SK-N-SH treated with all-trans-retinoic acid at 6 μM for 48 hours (cell line): ENCODE measurements around the gene RASEF.
A peak's percentile ranks its signal among the peaks of the same experiment; 100 is the strongest.

Source experiments
- ATAC-seq: fragments of 200-7000 bp; cut with Tn5 transposase; 3 replicates; pipeline ENCODE4 v1.9.1; 2020; ENCODE audit warnings: mild to moderate bottlenecking, moderate library complexity
- ARNTL ChIP-seq: fragments of 450-650 bp; formaldehyde crosslinking; IDR thresholded peaks from 2 replicates; pipeline ENCODE4 v1.5.0; 2020; ENCODE audit warnings: low read depth, mild to moderate bottlenecking, moderate library complexity, borderline replicate concordance
- BACH2 ChIP-seq: fragments of 250-450 bp; sonication (Bioruptor Pico); IDR thresholded peaks from 2 replicates; pipeline ENCODE4 v1.9.0; 2021; ENCODE audit warnings: mild to moderate bottlenecking, borderline replicate concordance
- CSDC2 ChIP-seq: fragments of 250-450 bp; sonication (Bioruptor Pico); IDR thresholded peaks from 2 replicates; pipeline ENCODE4 v1.5.0; 2020; ENCODE audit warnings: mild to moderate bottlenecking, moderate library complexity
- ESRRG ChIP-seq: fragments of 250-450 bp; sonication (Bioruptor Pico); IDR thresholded peaks from 2 replicates; pipeline ENCODE4 v1.6.1; 2021; ENCODE audit warnings: mild to moderate bottlenecking
- GLIS3 ChIP-seq: fragments of 250-450 bp; sonication (Bioruptor Pico); IDR thresholded peaks from 2 replicates; pipeline ENCODE4 v1.5.0; 2020; ENCODE audit warnings: mild to moderate bottlenecking, moderate library complexity
- ISL1 ChIP-seq: fragments of 250-450 bp; sonication (Bioruptor Pico); IDR thresholded peaks from 2 replicates; pipeline ENCODE4 v2.1.2; 2022; ENCODE audit warnings: mild to moderate bottlenecking, moderate library complexity
- OSR1 ChIP-seq: fragments of 250-450 bp; sonication (Bioruptor Pico); IDR thresholded peaks from 2 replicates; pipeline ENCODE4 v1.8.0; 2022; ENCODE audit warnings: moderate library complexity, mild to moderate bottlenecking, inconsistent platforms
- PPARA ChIP-seq: fragments of 250-450 bp; sonication (Bioruptor Pico); IDR thresholded peaks from 2 replicates; pipeline ENCODE4 v1.5.0; 2020; ENCODE audit warnings: mild to moderate bottlenecking, borderline replicate concordance
- RARB ChIP-seq: fragments of 250-450 bp; sonication (Bioruptor Pico); IDR thresholded peaks from 2 replicates; pipeline ENCODE4 v1.8.0; 2021; ENCODE audit warnings: mild to moderate bottlenecking, moderate library complexity
- SNAI2 ChIP-seq: fragments of 250-450 bp; sonication (Bioruptor Pico); IDR thresholded peaks from 2 replicates; pipeline ENCODE4 v1.5.0; 2020; ENCODE audit warnings: mild to moderate bottlenecking, moderate library complexity
- TCF4 ChIP-seq: fragments of 250-450 bp; sonication (Bioruptor Pico); IDR thresholded peaks from 2 replicates; pipeline ENCODE4 v1.8.0; 2021; ENCODE audit warnings: mild to moderate bottlenecking, moderate library complexity, borderline replicate concordance
- TOX ChIP-seq: fragments of 250-450 bp; sonication (Bioruptor Pico); IDR thresholded peaks from 2 replicates; pipeline ENCODE4 v1.8.0; 2021; ENCODE audit warnings: mild to moderate bottlenecking, moderate library complexity, borderline replicate concordance
- ZC3H10 ChIP-seq: fragments of 250-450 bp; sonication (Bioruptor Pico); IDR thresholded peaks from 2 replicates; pipeline ENCODE4 v1.5.1; 2021; ENCODE audit warnings: mild to moderate bottlenecking, moderate library complexity
- ZFP3 ChIP-seq: fragments of 250-450 bp; sonication (Bioruptor Pico); IDR thresholded peaks from 2 replicates; pipeline ENCODE4 v1.5.0; 2020; ENCODE audit warnings: mild to moderate bottlenecking, moderate library complexity
- ZFP30 ChIP-seq: fragments of 450-650 bp; formaldehyde crosslinking; IDR thresholded peaks from 2 replicates; pipeline ENCODE4 v1.5.0; 2022; ENCODE audit warnings: mild to moderate bottlenecking, moderate library complexity
- ZNF565 ChIP-seq: fragments of 450-650 bp; formaldehyde crosslinking; conservative IDR thresholded peaks from 2 replicates; pipeline ENCODE4 v1.5.0; 2020; ENCODE audit warnings: low read depth, mild to moderate bottlenecking, moderate library complexity
- ZNF70 ChIP-seq: fragments of 450-650 bp; formaldehyde crosslinking; IDR thresholded peaks from 2 replicates; pipeline ENCODE4 v1.5.0; 2020; ENCODE audit warnings: mild to moderate bottlenecking, moderate library complexity
- ZNF8 ChIP-seq: fragments of 450-650 bp; formaldehyde crosslinking; IDR thresholded peaks from 2 replicates; pipeline ENCODE4 v1.5.0; 2020; ENCODE audit warnings: mild to moderate bottlenecking, moderate library complexity
- TF ChIP-seq, protein P1 (sequence below): fragments of 250-450 bp; sonication (Bioruptor Pico); IDR thresholded peaks from 2 replicates; pipeline ENCODE4 v1.5.0; 2020; ENCODE audit warnings: mild to moderate bottlenecking, moderate library complexity
- TF ChIP-seq, protein P2 (sequence below): fragments of 250-450 bp; sonication (Bioruptor Pico); IDR thresholded peaks from 2 replicates; pipeline ENCODE4 v1.8.0; 2021; ENCODE audit warnings: low read depth, mild to moderate bottlenecking, moderate library complexity, borderline replicate concordance
- TF ChIP-seq, protein P3 (sequence below): fragments of 250-450 bp; sonication (Bioruptor Pico); IDR thresholded peaks from 2 replicates; pipeline ENCODE4 v1.5.1; 2020; ENCODE audit warnings: low read depth, mild to moderate bottlenecking, moderate library complexity
- TF ChIP-seq, protein P4 (sequence below): fragments of 250-450 bp; sonication (Bioruptor Pico); IDR thresholded peaks from 2 replicates; pipeline ENCODE4 v1.5.1; 2021; ENCODE audit warnings: mild to moderate bottlenecking, moderate library complexity

The RASEF gene

DNA sequence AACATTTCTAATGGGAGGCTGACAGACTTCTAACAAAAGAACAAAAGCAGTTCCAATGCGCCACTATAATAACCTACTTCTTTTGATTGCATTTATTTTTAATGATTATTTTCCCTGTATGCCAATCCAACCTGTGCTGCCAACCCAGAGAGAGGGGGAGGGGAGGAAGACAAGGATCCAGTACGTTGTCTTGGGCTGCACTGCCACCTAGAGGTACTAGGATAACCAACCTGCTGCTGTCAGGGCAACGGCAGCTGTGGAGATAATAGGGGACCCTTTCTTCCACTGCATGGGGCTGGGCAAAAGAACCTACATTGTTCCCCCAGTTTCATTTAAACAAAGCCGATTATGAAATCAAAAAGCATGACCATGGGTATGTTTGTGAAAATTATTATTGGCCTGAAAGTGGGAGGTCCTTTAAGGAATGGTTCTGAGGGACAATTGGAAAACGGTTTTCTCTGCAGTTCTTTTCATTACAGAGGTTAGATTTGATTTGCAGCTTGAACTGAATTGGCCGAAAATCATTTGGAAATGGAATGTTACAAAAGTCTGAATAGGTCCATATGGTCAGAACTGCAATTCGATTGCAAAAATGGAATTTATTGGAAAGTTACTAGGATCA lies 101.3 kb downstream of the RASEF start:
- ATAC-seq: peak; percentile 97
- TF ChIP-seq SNAI2 (no peak), ZNF70 (CRISPR knock-in tag) (no peak), PPARA (no peak), ZFP3 (CRISPR knock-in tag) (no peak), ZC3H10 (CRISPR knock-in tag) (no peak), ARNTL (CRISPR knock-in tag) (no peak), ZFP30 (CRISPR knock-in tag) (no peak), GLIS3 (CRISPR knock-in tag) (no peak), RARB (CRISPR knock-in tag) (no peak), TCF4 (CRISPR knock-in tag) (no peak), OSR1 (CRISPR knock-in tag) (no peak), ESRRG (CRISPR knock-in tag) (no peak)
- TF ChIP-seq, protein P1, sequence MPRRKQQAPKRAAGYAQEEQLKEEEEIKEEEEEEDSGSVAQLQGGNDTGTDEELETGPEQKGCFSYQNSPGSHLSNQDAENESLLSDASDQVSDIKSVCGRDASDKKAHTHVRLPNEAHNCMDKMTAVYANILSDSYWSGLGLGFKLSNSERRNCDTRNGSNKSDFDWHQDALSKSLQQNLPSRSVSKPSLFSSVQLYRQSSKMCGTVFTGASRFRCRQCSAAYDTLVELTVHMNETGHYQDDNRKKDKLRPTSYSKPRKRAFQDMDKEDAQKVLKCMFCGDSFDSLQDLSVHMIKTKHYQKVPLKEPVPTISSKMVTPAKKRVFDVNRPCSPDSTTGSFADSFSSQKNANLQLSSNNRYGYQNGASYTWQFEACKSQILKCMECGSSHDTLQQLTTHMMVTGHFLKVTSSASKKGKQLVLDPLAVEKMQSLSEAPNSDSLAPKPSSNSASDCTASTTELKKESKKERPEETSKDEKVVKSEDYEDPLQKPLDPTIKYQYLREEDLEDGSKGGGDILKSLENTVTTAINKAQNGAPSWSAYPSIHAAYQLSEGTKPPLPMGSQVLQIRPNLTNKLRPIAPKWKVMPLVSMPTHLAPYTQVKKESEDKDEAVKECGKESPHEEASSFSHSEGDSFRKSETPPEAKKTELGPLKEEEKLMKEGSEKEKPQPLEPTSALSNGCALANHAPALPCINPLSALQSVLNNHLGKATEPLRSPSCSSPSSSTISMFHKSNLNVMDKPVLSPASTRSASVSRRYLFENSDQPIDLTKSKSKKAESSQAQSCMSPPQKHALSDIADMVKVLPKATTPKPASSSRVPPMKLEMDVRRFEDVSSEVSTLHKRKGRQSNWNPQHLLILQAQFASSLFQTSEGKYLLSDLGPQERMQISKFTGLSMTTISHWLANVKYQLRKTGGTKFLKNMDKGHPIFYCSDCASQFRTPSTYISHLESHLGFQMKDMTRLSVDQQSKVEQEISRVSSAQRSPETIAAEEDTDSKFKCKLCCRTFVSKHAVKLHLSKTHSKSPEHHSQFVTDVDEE (CRISPR knock-in tag): no peak
- TF ChIP-seq, protein P2, sequence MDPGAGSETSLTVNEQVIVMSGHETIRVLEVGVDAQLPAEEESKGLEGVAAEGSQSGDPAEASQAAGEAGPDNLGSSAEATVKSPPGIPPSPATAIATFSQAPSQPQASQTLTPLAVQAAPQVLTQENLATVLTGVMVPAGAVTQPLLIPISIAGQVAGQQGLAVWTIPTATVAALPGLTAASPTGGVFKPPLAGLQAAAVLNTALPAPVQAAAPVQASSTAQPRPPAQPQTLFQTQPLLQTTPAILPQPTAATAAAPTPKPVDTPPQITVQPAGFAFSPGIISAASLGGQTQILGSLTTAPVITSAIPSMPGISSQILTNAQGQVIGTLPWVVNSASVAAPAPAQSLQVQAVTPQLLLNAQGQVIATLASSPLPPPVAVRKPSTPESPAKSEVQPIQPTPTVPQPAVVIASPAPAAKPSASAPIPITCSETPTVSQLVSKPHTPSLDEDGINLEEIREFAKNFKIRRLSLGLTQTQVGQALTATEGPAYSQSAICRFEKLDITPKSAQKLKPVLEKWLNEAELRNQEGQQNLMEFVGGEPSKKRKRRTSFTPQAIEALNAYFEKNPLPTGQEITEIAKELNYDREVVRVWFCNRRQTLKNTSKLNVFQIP (CRISPR knock-in tag): no peak
- TF ChIP-seq, protein P3, sequence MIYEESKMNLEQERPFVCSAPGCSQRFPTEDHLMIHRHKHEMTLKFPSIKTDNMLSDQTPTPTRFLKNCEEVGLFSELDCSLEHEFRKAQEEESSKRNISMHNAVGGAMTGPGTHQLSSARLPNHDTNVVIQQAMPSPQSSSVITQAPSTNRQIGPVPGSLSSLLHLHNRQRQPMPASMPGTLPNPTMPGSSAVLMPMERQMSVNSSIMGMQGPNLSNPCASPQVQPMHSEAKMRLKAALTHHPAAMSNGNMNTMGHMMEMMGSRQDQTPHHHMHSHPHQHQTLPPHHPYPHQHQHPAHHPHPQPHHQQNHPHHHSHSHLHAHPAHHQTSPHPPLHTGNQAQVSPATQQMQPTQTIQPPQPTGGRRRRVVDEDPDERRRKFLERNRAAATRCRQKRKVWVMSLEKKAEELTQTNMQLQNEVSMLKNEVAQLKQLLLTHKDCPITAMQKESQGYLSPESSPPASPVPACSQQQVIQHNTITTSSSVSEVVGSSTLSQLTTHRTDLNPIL (CRISPR knock-in tag): no peak

DNA sequence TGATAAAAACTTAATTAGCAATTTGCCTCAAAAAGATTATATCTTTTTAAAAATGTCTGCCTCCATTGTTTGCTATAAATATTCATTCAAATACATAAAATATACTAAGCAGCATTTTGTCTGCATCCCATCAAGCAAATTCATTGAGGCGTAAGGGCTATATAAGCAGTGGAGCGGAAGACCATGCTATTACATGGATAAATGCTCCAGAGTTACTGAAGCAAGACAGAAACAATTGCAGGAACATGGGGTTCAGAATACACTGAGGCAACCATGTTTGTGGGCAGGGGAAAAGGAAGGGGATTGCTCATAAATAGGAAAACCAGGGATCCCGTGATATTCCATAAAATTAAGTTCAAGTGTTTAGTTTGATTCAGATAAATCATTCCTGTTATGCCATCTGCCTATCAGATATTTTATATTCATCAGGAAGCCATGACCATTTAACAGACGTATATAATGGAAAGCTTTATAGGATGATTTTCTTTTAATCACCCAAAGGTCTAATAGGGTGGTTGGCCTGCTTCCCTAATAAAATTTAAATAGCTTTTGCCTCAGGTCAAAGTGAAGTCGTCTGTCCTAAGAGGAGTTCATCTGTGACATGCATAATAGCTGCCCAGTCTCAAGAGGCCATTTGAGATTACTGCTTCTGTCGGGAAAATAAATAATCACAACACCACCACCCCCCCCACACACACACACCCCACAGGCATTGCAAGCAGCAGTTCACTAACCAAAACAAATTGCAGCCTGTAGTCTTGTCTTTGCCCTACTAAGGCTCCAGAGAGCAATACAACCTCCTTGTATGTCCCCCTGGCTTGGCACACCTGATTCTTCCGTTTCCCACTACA lies 105.2 kb downstream of the RASEF start:
- ATAC-seq: no peak
- TF ChIP-seq BACH2: no peak
- TF ChIP-seq RARB (CRISPR knock-in tag): no peak
- TF ChIP-seq ISL1 (CRISPR knock-in tag): no peak
- TF ChIP-seq TOX (CRISPR knock-in tag): no peak
- TF ChIP-seq CSDC2 (CRISPR knock-in tag): no peak
- no peak for TF ChIP-seq ZFP3 (CRISPR knock-in tag)
- TF ChIP-seq SNAI2: no peak
- TF ChIP-seq, protein P4, sequence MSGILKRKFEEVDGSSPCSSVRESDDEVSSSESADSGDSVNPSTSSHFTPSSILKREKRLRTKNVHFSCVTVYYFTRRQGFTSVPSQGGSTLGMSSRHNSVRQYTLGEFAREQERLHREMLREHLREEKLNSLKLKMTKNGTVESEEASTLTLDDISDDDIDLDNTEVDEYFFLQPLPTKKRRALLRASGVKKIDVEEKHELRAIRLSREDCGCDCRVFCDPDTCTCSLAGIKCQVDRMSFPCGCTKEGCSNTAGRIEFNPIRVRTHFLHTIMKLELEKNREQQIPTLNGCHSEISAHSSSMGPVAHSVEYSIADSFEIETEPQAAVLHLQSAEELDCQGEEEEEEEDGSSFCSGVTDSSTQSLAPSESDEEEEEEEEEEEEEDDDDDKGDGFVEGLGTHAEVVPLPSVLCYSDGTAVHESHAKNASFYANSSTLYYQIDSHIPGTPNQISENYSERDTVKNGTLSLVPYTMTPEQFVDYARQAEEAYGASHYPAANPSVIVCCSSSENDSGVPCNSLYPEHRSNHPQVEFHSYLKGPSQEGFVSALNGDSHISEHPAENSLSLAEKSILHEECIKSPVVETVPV (CRISPR knock-in tag): no peak
- no peak for TF ChIP-seq ZC3H10 (CRISPR knock-in tag)
- TF ChIP-seq ZNF70 (CRISPR knock-in tag): no peak

DNA sequence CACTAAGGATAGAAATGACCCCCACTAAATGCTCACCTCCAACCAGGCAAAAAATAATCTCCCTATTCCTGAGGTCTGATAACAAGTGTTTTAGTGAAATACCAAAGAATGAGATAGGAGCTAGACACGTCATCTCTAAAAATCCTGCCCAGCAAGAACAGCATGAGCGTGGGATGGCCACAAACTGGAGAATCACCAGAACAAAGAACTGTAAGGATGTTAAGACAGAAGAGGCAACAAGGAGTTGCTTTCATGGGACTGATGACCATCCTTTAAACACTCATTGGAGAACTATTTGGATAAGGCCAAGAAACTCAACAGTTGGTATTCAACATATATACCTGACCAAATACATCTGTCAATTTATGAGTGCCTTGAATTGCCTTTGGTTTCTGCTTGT lies 113.7 kb downstream of the RASEF start:
- TF ChIP-seq ARNTL (CRISPR knock-in tag) (no peak), ZC3H10 (CRISPR knock-in tag) (no peak), RARB (CRISPR knock-in tag) (no peak), ZNF565 (no peak), SNAI2 (no peak), TOX (CRISPR knock-in tag) (no peak), ZNF8 (CRISPR knock-in tag) (no peak), ISL1 (CRISPR knock-in tag) (no peak)
- TF ChIP-seq, protein P1 (CRISPR knock-in tag): no peak
- TF ChIP-seq, all 23 proteins: peak for 0
- no peak for ATAC-seq
